ENCODE measurements around the gene KIF20A.

Gene KIF20A

DNA sequence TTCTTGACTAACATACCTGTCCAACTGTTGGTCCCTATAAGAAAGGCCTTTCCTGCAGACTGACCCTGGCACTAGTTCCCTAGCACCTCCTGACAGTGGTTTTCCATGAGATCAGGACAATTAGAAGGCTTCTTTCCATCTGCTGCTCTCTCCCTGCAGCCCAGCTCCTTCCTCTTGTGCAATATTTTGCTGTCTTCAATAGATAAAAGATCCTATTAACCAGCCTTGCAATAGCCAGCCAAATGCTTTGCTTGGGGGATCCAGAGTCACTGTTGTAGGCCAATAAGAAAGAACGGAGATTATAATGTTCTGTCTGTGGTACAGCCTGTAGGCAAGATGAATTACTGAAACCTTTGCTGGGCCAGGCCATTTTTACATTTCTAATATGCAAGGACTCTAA lies 21.3 kb upstream of the KIF20A start:
- DNase-seq (ENCODE audit: extremely low spot score), result no peak
- ChIA-PET POLR2A (interaction anchor here (0.6 kb wide), 1 partner anchor 20 kb away, joined by 3 read pairs; no protein-coding TSS in a partner anchor), CTCF (interaction anchor here (0.7 kb wide), 1 partner anchor 118 kb away, joined by 3 read pairs; no protein-coding TSS in a partner anchor)
- TF ChIP-seq FOXM1 (IDR thresholded peaks at IDR 0.05; ENCODE audit: borderline replicate concordance) (no peak), BHLHE40 (IDR thresholded peaks at IDR 0.05; ENCODE audit: borderline replicate concordance) (no peak), ARNT (IDR thresholded peaks at IDR 0.05) (no peak), FOXK2 (IDR thresholded peaks at IDR 0.05) (no peak), SUZ12 (IDR thresholded peaks at IDR 0.05) (no peak)

DNA sequence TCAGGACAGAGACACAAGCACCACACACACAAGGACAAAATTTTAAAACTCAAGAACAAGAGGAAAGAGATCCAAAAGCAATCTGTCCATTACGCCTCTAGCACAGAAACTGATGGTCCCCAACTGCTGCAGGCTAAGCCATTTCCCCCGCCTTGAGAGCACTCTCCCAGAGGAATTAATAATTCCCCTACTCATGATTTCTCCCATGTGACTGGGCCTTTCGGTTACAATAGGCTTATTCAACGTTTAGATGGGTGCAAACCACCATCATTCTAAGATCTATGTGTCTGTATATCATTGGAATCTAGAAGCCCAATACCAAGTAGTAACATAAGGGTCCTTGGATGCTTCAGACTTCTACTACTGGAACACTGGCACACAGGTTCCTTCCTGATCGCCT lies 19.2 kb upstream of the KIF20A start:
- DNase-seq (ENCODE audit: extremely low spot score), result no peak
- ChIA-PET POLR2A (no interaction called here), CTCF (no interaction called here)

GRCh38 chr5:138160706-138161105 lies 18.2 kb upstream of the KIF20A start:
- POLR2A ChIA-PET, result no interaction called here
- no peak for TF ChIP-seq FOXA1 (IDR thresholded peaks at IDR 0.05)
- TF ChIP-seq, protein P1, sequence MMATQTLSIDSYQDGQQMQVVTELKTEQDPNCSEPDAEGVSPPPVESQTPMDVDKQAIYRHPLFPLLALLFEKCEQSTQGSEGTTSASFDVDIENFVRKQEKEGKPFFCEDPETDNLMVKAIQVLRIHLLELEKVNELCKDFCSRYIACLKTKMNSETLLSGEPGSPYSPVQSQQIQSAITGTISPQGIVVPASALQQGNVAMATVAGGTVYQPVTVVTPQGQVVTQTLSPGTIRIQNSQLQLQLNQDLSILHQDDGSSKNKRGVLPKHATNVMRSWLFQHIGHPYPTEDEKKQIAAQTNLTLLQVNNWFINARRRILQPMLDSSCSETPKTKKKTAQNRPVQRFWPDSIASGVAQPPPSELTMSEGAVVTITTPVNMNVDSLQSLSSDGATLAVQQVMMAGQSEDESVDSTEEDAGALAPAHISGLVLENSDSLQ (IDR thresholded peaks at IDR 0.05), result no peak
- TF ChIP-seq CTBP1 (IDR thresholded peaks at IDR 0.05; ENCODE audit: borderline replicate concordance), result no peak
- TF ChIP-seq FOXM1 (IDR thresholded peaks at IDR 0.05; ENCODE audit: borderline replicate concordance), result no peak
- no peak for TF ChIP-seq TARDBP (IDR thresholded peaks at IDR 0.05)
- no peak for TF ChIP-seq HDGF (IDR thresholded peaks at IDR 0.05; ENCODE audit: borderline replicate concordance)
- no peak for TF ChIP-seq SP1 (IDR thresholded peaks at IDR 0.05)
- no peak for TF ChIP-seq L3MBTL2 (conservative IDR thresholded peaks at IDR 0.05)
- TF ChIP-seq SUZ12 (IDR thresholded peaks at IDR 0.05), result no peak
- TF ChIP-seq FOXK2 (IDR thresholded peaks at IDR 0.05), result no peak
- TF ChIP-seq BHLHE40 (IDR thresholded peaks at IDR 0.05; ENCODE audit: borderline replicate concordance), result no peak
- no peak for TF ChIP-seq ARNT (IDR thresholded peaks at IDR 0.05)
- no peak for TF ChIP-seq LEF1 (IDR thresholded peaks at IDR 0.05; ENCODE audit: borderline replicate concordance)
- TF ChIP-seq NFRKB (IDR thresholded peaks at IDR 0.05), result no peak
- no peak for DNase-seq (ENCODE audit: extremely low spot score)
- CTCF ChIA-PET, result no interaction called here

More for the DNA sequence above, 19.2 kb upstream of the KIF20A start:
- TF ChIP-seq NFRKB (IDR thresholded peaks at IDR 0.05), result no peak
- TF ChIP-seq FOXK2 (IDR thresholded peaks at IDR 0.05), result no peak
- no peak for TF ChIP-seq FOXA1 (IDR thresholded peaks at IDR 0.05)
- TF ChIP-seq ELF4 (IDR thresholded peaks at IDR 0.05), result no peak
- TF ChIP-seq FOXM1 (IDR thresholded peaks at IDR 0.05; ENCODE audit: borderline replicate concordance), result no peak
- TF ChIP-seq, protein P1 (IDR thresholded peaks at IDR 0.05), result no peak
- no peak for TF ChIP-seq TARDBP (IDR thresholded peaks at IDR 0.05)
- no peak for TF ChIP-seq LEF1 (IDR thresholded peaks at IDR 0.05; ENCODE audit: borderline replicate concordance)
- no peak for TF ChIP-seq L3MBTL2 (conservative IDR thresholded peaks at IDR 0.05)
- no peak for TF ChIP-seq BHLHE40 (IDR thresholded peaks at IDR 0.05; ENCODE audit: borderline replicate concordance)
- no peak for TF ChIP-seq SP1 (IDR thresholded peaks at IDR 0.05)
- no peak for TF ChIP-seq HDGF (IDR thresholded peaks at IDR 0.05; ENCODE audit: borderline replicate concordance)
- no peak for TF ChIP-seq ARNT (IDR thresholded peaks at IDR 0.05)
- TF ChIP-seq SUZ12 (IDR thresholded peaks at IDR 0.05), result no peak
- TF ChIP-seq CTBP1 (IDR thresholded peaks at IDR 0.05; ENCODE audit: borderline replicate concordance), result no peak

- CTCF ChIA-PET, result interaction anchor here (0.6 kb wide), 1 partner anchor 41 kb away, joined by 3 read pairs; no protein-coding TSS in a partner anchor
- POLR2A ChIA-PET, result interaction anchor here (0.6 to 1.4 kb wide), 2 partner anchors 49 to 120 kb away, joined by 3 to 4 read pairs; partner anchors contain the start of gene CDC23
- no peak for DNase-seq (ENCODE audit: extremely low spot score)
- TF ChIP-seq BHLHE40 (IDR thresholded peaks at IDR 0.05; ENCODE audit: borderline replicate concordance) (no peak), LEF1 (IDR thresholded peaks at IDR 0.05; ENCODE audit: borderline replicate concordance) (no peak), ARNT (IDR thresholded peaks at IDR 0.05) (no peak), NFRKB (IDR thresholded peaks at IDR 0.05) (no peak), ZNF384 (IDR thresholded peaks at IDR 0.05) (no peak)
These were observed 15.2 kb upstream of the KIF20A start for GRCh38 chr5:138163721-138164120.

DNA sequence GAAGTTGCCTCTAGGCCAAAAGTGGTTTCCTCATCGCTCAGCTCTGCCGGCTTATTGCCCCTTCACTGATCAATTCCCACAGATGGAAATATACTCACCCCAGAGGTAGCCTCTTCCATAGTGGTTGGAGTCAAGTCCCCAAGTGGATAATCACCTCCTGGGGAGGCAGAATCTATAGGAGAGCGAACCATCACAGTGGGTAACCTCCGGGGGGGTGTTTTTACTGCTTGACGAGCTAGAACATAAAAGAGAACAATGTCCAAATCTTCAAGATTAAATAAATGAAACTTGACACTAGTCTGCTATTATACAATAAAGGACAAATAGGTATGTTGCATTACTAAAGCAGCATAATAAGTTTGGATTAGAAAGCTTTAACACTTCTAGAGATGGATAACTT lies 9.8 kb upstream of the KIF20A start:
- ChIA-PET CTCF (no interaction called here), POLR2A (no interaction called here)
- DNase-seq (ENCODE audit: extremely low spot score), result no peak
- TF ChIP-seq, protein P1 (IDR thresholded peaks at IDR 0.05), result no peak
- TF ChIP-seq L3MBTL2 (conservative IDR thresholded peaks at IDR 0.05) (no peak), ELF4 (IDR thresholded peaks at IDR 0.05) (no peak), HDGF (IDR thresholded peaks at IDR 0.05; ENCODE audit: borderline replicate concordance) (no peak), TARDBP (IDR thresholded peaks at IDR 0.05) (no peak)

DNA sequence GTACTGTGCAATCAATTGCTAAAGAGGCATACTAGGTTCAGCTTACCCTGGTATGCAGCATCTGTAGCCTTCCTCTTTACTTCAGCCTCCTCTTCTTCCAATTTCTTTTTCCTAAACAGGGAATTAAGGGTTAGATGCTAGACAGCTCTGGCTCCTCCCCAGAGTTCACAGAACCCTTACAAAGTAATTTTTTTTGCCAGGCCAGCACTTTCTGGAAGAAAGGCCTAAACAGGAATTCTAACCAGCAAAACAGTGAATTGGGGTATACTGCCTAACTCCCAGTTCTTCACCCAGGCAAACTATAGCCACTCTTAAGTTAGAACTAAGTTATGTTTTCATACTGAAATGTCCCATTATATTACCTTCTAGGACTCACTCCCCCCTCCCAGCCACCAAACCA lies 8.6 kb upstream of the KIF20A start:
- POLR2A ChIA-PET, result no interaction called here
- no peak for DNase-seq (ENCODE audit: extremely low spot score)
- TF ChIP-seq, protein P1 (IDR thresholded peaks at IDR 0.05), result no peak
- TF ChIP-seq FOXM1 (IDR thresholded peaks at IDR 0.05; ENCODE audit: borderline replicate concordance) (no peak), ELF4 (IDR thresholded peaks at IDR 0.05) (no peak), SUZ12 (IDR thresholded peaks at IDR 0.05) (no peak), L3MBTL2 (conservative IDR thresholded peaks at IDR 0.05) (no peak), SP1 (IDR thresholded peaks at IDR 0.05) (no peak), ZNF384 (IDR thresholded peaks at IDR 0.05) (no peak), FOXA1 (IDR thresholded peaks at IDR 0.05) (no peak), LEF1 (IDR thresholded peaks at IDR 0.05; ENCODE audit: borderline replicate concordance) (no peak), BHLHE40 (IDR thresholded peaks at IDR 0.05; ENCODE audit: borderline replicate concordance) (no peak), CTBP1 (IDR thresholded peaks at IDR 0.05; ENCODE audit: borderline replicate concordance) (no peak)
- CTCF ChIA-PET, result interaction anchor here (0.6 to 0.7 kb wide), 2 partner anchors 93 to 113 kb away, joined by 3 to 4 read pairs; no protein-coding TSS in a partner anchor

Measured in HEK293T (cell line).